K562 (cell line): Measurements from ENCODE around the gene RNASE13.

Source experiments
- BRD4 ChIP-seq: fragments of 200-600 bp; sonication (generic); IDR thresholded peaks from 2 replicates; pipeline ENCODE4 v1.6.1; 2017; ENCODE audit warnings: inconsistent platforms
- CEBPB ChIP-seq: fragments of 450-650 bp; IDR thresholded peaks from 2 replicates; pipeline ENCODE4 v1.6.1; 2016; ENCODE audit warnings: missing genetic modification characterization, missing compliant biosample characterization
- HDGF ChIP-seq: fragments of 450-650 bp; IDR thresholded peaks from 2 replicates; pipeline ENCODE4 v1.6.1; 2016
- SREBF2 ChIP-seq: sonication (generic); formaldehyde crosslinking; IDR thresholded peaks from 2 replicates; pipeline ENCODE4 v1.4.0; 2020; ENCODE audit warnings: mild to moderate bottlenecking, missing genetic modification reagents
- TF ChIP-seq, protein P1 (sequence below), 3 experiments: IDR thresholded peaks in 2 of 3; conservative IDR thresholded peaks in 1 of 3; 2 replicates each; pipeline ENCODE4 v1.5.1; 2011 to 2012; ENCODE audit warnings: low read length in 3 of 3, mild to moderate bottlenecking in 3 of 3, control low read depth in 2 of 3, improper control_type of control experiment in 1 of 3, inconsistent platforms in 1 of 3, low read depth in 1 of 3, mixed read lengths in 1 of 3, moderate library complexity in 1 of 3; ENCODE audit not compliant: insufficient read depth in 2 of 3

DNA sequence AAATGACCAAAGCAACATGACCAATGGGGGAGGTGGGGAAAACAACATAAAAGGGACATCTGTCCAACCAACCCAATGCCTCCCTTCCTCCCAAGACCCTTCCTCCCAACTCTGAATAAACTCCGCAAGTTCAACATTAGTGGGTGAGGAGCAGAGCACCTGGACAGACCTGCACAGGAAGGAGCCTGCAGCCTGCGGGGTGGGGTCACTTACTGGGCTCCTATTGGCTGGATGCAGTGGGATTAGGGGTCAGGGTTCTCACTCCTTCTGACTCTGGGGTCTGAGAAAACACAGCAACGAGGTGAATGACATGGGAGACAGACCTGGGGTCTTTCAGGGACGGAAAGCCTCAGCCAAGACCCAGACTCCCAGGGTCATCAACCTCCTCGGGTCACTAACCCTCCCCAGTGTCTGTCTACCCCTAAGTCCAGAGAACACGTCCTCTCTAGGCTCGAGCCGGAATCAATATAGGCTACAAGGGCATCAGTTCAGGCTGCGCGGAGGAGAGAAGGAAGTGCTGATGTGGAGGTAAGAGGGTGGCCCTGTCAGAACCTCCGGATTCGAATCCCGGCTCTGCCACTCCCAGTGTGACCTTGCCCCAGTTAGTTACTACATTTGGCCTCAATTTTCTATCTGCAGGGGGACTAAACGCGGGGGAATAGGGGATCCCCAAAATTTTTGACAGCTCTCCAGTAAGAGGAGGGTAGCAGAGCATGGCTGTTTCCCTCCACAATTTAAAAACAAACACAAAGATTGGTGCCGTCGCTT lies 10.6 kb downstream of the RNASE13 start:
- TF ChIP-seq SREBF2 (CRISPR knock-in tag) (no peak), BRD4 (no peak), CEBPB (no peak), HDGF (no peak)
- TF ChIP-seq, protein P1, sequence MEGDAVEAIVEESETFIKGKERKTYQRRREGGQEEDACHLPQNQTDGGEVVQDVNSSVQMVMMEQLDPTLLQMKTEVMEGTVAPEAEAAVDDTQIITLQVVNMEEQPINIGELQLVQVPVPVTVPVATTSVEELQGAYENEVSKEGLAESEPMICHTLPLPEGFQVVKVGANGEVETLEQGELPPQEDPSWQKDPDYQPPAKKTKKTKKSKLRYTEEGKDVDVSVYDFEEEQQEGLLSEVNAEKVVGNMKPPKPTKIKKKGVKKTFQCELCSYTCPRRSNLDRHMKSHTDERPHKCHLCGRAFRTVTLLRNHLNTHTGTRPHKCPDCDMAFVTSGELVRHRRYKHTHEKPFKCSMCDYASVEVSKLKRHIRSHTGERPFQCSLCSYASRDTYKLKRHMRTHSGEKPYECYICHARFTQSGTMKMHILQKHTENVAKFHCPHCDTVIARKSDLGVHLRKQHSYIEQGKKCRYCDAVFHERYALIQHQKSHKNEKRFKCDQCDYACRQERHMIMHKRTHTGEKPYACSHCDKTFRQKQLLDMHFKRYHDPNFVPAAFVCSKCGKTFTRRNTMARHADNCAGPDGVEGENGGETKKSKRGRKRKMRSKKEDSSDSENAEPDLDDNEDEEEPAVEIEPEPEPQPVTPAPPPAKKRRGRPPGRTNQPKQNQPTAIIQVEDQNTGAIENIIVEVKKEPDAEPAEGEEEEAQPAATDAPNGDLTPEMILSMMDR (IDR thresholded peaks at IDR 0.05 in 2 of 3, conservative IDR thresholded peaks at IDR 0.05 in 1 of 3; ENCODE audit: insufficient read depth in 2 of 3, low read depth in 1 of 3, low read length in 3 of 3) = no peak
